Neuron (in vitro differentiated cells): ENCODE results near the gene TCF25.
"Not testable (repeated sequence)": the region's sequence is repeated elsewhere in the genome, so short reads cannot be mapped to it uniquely, and the experiment has no call there.

Experiments
- H2AFZ ChIP-seq: one replicate; pipeline ENCODE4 v1.6.1; 2013; ENCODE audit warnings: low read depth, mild to moderate bottlenecking, inconsistent platforms, low read length, moderate library complexity
- H3K27me3 ChIP-seq: one replicate; pipeline ENCODE4 v1.6.1; 2013; ENCODE audit warnings: low read length; ENCODE audit not compliant: insufficient read depth
- H3K36me3 ChIP-seq: one replicate; pipeline ENCODE4 v1.6.1; 2013; ENCODE audit warnings: low read length; ENCODE audit not compliant: insufficient read depth
- H3K4me1 ChIP-seq: one replicate; pipeline ENCODE4 v1.6.1; 2013; ENCODE audit warnings: low read length; ENCODE audit not compliant: insufficient read depth
- H3K4me3 ChIP-seq: 2 replicates; pipeline ENCODE4 v1.5.1; 2013; ENCODE audit warnings: mild to moderate bottlenecking, low read length, moderate library complexity
- H3K9me3 ChIP-seq: one replicate; pipeline ENCODE4 v1.6.1; 2013; ENCODE audit warnings: low read length

TCF25 gene

GRCh38 chr16:89836484-89836883 lies 36.9 kb upstream of the TCF25 start:
- H3K4me3 ChIP-seq, H3K27me3 ChIP-seq, H2AFZ ChIP-seq, H3K9me3 ChIP-seq, H3K4me1 ChIP-seq: not testable (repeated sequence)
- H3K36me3 ChIP-seq: peaks cover 12% of the 10 kb centered on the region

- Histone ChIP-seq H3K4me1 (no peaks in the 10 kb centered on the region), H3K27me3 (no peaks in the 10 kb centered on the region), H2AFZ (no peak overlapping the region), H3K4me3 (no peak overlapping the region), H3K9me3 (peaks cover 10% of the 10 kb centered on the region), H3K36me3 (peaks cover 9% of the 10 kb centered on the region)
These were observed 36.3 kb upstream of the TCF25 start for GRCh38 chr16:89837014-89837546.

- Histone ChIP-seq H2AFZ (no peak overlapping the region), H3K27me3 (no peaks in the 10 kb centered on the region), H3K4me1 (no peaks in the 10 kb centered on the region), H3K9me3 (no peaks in the 10 kb centered on the region), H3K4me3 (no peak overlapping the region), H3K36me3 (no peaks in the 10 kb centered on the region)
These were observed 32.1 kb upstream of the TCF25 start for GRCh38 chr16:89841275-89841674.

- no peak overlapping the region for H3K4me3 ChIP-seq
These were observed 30.7 kb upstream of the TCF25 start for GRCh38 chr16:89842471-89843408.

GRCh38 chr16:89843409-89844350 lies 29.7 kb upstream of the TCF25 start:
- peaks cover 5% of the 10 kb centered on the region for H3K36me3 ChIP-seq
- H3K27me3 ChIP-seq: no peaks in the 10 kb centered on the region
- no peak overlapping the region for H2AFZ ChIP-seq
- no peak overlapping the region for H3K4me3 ChIP-seq
- no peaks in the 10 kb centered on the region for H3K4me1 ChIP-seq
- H3K9me3 ChIP-seq: no peaks in the 10 kb centered on the region

More at GRCh38 chr16:89842471-89843408, 30.7 kb upstream of the TCF25 start:
- Histone ChIP-seq H3K4me1 (no peaks in the 10 kb centered on the region), H3K9me3 (no peaks in the 10 kb centered on the region), H3K27me3 (no peaks in the 10 kb centered on the region), H3K36me3 (peaks cover 5% of the 10 kb centered on the region), H2AFZ (no peak overlapping the region)

- Histone ChIP-seq H3K4me1 (no peaks in the 10 kb centered on the region), H3K27me3 (no peaks in the 10 kb centered on the region), H3K4me3 (no peak overlapping the region), H2AFZ (no peak overlapping the region), H3K36me3 (peaks cover 5% of the 10 kb centered on the region), H3K9me3 (no peaks in the 10 kb centered on the region)
These were observed 28.6 kb upstream of the TCF25 start for GRCh38 chr16:89844739-89845339.

- Histone ChIP-seq H3K4me1 (no peaks in the 10 kb centered on the region), H3K36me3 (peaks cover 5% of the 10 kb centered on the region), H3K27me3 (no peaks in the 10 kb centered on the region), H3K4me3 (no peak overlapping the region), H3K9me3 (no peaks in the 10 kb centered on the region), H2AFZ (no peak overlapping the region)
These were observed 28.0 kb upstream of the TCF25 start for GRCh38 chr16:89845417-89845816.

GRCh38 chr16:89847051-89847939 lies 26.1 kb upstream of the TCF25 start:
- Histone ChIP-seq H2AFZ (no peak overlapping the region), H3K36me3 (peaks cover 15% of the 10 kb centered on the region), H3K4me3 (no peak overlapping the region), H3K9me3 (peaks cover 3% of the 10 kb centered on the region), H3K4me1 (no peaks in the 10 kb centered on the region), H3K27me3 (no peaks in the 10 kb centered on the region)

GRCh38 chr16:89847940-89848297 lies 25.5 kb upstream of the TCF25 start:
- H3K4me3 ChIP-seq: no peak overlapping the region
- no peaks in the 10 kb centered on the region for H3K27me3 ChIP-seq
- no peaks in the 10 kb centered on the region for H3K4me1 ChIP-seq
- no peak overlapping the region for H2AFZ ChIP-seq
- peaks cover 15% of the 10 kb centered on the region for H3K36me3 ChIP-seq
- H3K9me3 ChIP-seq: peaks cover 3% of the 10 kb centered on the region

- Histone ChIP-seq H2AFZ (no peak overlapping the region), H3K9me3 (peaks cover 3% of the 10 kb centered on the region), H3K4me1 (no peaks in the 10 kb centered on the region), H3K4me3 (no peak overlapping the region), H3K27me3 (no peaks in the 10 kb centered on the region), H3K36me3 (peaks cover 15% of the 10 kb centered on the region)
These were observed 24.4 kb upstream of the TCF25 start for GRCh38 chr16:89848974-89849373.

GRCh38 chr16:89853306-89853993 lies 19.9 kb upstream of the TCF25 start:
- Histone ChIP-seq H3K9me3 (peaks cover 3% of the 10 kb centered on the region), H3K4me1 (no peaks in the 10 kb centered on the region), H2AFZ (no peak overlapping the region), H3K36me3 (peaks cover 29% of the 10 kb centered on the region), H3K27me3 (no peaks in the 10 kb centered on the region), H3K4me3 (no peak overlapping the region)
